ENCODE measurements around the gene FGF1.

- TF ChIP-seq CTCF (IDR thresholded peaks at IDR 0.05) (no peak), EZH2 (IDR thresholded peaks at IDR 0.05; ENCODE audit: borderline replicate concordance, insufficient read depth, low read depth, low read length, poor library complexity, severe bottlenecking) (no peak)
Observed at GRCh38 chr5:142600611-142601358, 85.1 kb downstream of the FGF1 start.
